Measurements from ENCODE around the gene TTC28.
"Not testable (repeated sequence)": the region's sequence is repeated elsewhere in the genome, so short reads cannot be mapped to it uniquely, and the experiment has no call there.

DNA sequence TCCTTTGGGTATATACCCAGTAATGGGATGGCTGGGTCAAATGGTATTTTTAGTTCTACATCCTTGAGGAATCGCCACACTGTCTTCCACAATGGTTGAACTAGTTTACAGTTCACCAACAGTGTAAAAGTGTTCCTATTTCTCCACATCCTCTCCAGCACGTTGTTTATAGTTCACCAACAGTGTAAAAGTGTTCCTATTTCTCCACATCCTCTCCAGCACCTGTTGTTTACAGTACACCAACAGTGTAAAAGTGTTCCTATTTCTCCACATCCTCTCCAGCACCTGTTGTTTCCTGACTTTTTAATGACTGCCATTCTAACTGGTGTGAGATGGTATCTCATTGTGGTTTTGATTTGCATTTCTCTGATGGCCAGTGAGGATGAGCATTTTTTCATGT is 619.0 kb downstream of the TTC28 start:
- TF ChIP-seq, protein P1, sequence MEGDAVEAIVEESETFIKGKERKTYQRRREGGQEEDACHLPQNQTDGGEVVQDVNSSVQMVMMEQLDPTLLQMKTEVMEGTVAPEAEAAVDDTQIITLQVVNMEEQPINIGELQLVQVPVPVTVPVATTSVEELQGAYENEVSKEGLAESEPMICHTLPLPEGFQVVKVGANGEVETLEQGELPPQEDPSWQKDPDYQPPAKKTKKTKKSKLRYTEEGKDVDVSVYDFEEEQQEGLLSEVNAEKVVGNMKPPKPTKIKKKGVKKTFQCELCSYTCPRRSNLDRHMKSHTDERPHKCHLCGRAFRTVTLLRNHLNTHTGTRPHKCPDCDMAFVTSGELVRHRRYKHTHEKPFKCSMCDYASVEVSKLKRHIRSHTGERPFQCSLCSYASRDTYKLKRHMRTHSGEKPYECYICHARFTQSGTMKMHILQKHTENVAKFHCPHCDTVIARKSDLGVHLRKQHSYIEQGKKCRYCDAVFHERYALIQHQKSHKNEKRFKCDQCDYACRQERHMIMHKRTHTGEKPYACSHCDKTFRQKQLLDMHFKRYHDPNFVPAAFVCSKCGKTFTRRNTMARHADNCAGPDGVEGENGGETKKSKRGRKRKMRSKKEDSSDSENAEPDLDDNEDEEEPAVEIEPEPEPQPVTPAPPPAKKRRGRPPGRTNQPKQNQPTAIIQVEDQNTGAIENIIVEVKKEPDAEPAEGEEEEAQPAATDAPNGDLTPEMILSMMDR (IDR thresholded peaks at IDR 0.05), result not testable (repeated sequence)
- not testable (repeated sequence) for TF ChIP-seq EP300, POLR2A (IDR thresholded peaks at IDR 0.05)

All from gastroesophageal sphincter (tissue), 3 donors.